GM23338 (cell line): Measurements from ENCODE around the gene COQ8B.

Source experiments
- CREB1 ChIP-seq: fragments of 250-450 bp; sonication (Bioruptor Pico); IDR thresholded peaks from 2 replicates; pipeline ENCODE4 v1.5.0; 2020; ENCODE audit warnings: low read depth, mild to moderate bottlenecking, moderate library complexity
- CTCF ChIP-seq, 2 experiments: fragments of 200-600 bp in 1 of 2; sonication (generic) in 1 of 2; conservative IDR thresholded peaks; 2 replicates each; pipeline versions ENCODE4 v1.5.1 to v1.6.1; 2016 to 2017; ENCODE audit warnings: antibody characterized with exemption in 2 of 2, low read depth in 2 of 2, mild to moderate bottlenecking in 2 of 2, moderate library complexity in 1 of 2
- ETS1 ChIP-seq: IDR thresholded peaks from 2 replicates; pipeline ENCODE4 v1.6.1; 2016; ENCODE audit warnings: antibody characterized with exemption
- EZH2 ChIP-seq: fragments of 200-600 bp; sonication (generic); IDR thresholded peaks from one replicate; pipeline ENCODE4 v1.8.0; 2017; ENCODE audit warnings: antibody characterized with exemption, mild to moderate bottlenecking, low read depth; ENCODE audit not compliant: unreplicated experiment
- EZH2phosphoT487 ChIP-seq: fragments of 200-600 bp; sonication (generic); IDR thresholded peaks from one replicate; pipeline ENCODE4 v1.8.1; 2018; ENCODE audit warnings: antibody characterized with exemption; ENCODE audit not compliant: unreplicated experiment
- JUNB ChIP-seq: IDR thresholded peaks from one replicate; pipeline ENCODE4 v1.6.1; 2016; ENCODE audit warnings: antibody characterized with exemption; ENCODE audit not compliant: unreplicated experiment
- NANOG ChIP-seq: IDR thresholded peaks from 2 replicates; pipeline ENCODE4 v1.6.1; 2016; ENCODE audit warnings: antibody characterized with exemption, borderline replicate concordance
- POLR2AphosphoS5 ChIP-seq: IDR thresholded peaks from 2 replicates; pipeline ENCODE4 v1.6.1; 2016; ENCODE audit warnings: antibody characterized with exemption, low read depth
- ZNF331 ChIP-seq: fragments of 250-450 bp; sonication (Bioruptor Pico); IDR thresholded peaks from 2 replicates; pipeline ENCODE4 v1.5.0; 2020; ENCODE audit warnings: low read depth, mild to moderate bottlenecking, moderate library complexity
- ZNF462 ChIP-seq: fragments of 250-450 bp; sonication (Bioruptor Pico); IDR thresholded peaks from 2 replicates; pipeline ENCODE4 v1.5.0; 2020; ENCODE audit warnings: mild to moderate bottlenecking, moderate library complexity
- TF ChIP-seq, protein P1 (sequence below): IDR thresholded peaks from one replicate; pipeline ENCODE4 v1.6.1; 2018; ENCODE audit warnings: antibody characterized with exemption; ENCODE audit not compliant: unreplicated experiment

DNA sequence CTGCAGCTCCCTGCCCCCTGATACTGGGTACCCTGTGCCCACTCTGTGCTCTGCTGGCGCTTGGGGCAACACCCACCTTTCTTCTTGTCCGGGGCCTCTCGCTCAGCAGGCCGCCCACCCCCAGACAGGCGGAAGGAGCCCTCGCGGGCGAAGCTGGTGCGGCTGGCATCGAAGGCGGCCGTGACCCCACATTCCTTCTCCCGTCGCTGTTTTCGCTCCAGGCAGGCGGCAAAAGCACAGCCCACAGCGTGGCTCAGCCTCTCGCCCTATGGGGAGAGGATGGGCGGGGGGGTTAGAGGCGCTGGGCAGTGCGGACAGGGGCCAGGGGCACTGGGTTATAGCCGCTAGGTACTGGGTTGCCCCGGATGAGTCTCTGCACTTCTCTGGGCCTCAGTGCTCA lies 39.5 kb downstream of the COQ8B start:
- TF ChIP-seq CTCF (conservative IDR thresholded peaks at IDR 0.05; ENCODE audit: low read depth in 2 of 2) = no peak
- no peak for TF ChIP-seq EZH2phosphoT487
- no peak for TF ChIP-seq POLR2AphosphoS5
- TF ChIP-seq EZH2 = no peak
- no peak for TF ChIP-seq NANOG
- TF ChIP-seq, protein P1, sequence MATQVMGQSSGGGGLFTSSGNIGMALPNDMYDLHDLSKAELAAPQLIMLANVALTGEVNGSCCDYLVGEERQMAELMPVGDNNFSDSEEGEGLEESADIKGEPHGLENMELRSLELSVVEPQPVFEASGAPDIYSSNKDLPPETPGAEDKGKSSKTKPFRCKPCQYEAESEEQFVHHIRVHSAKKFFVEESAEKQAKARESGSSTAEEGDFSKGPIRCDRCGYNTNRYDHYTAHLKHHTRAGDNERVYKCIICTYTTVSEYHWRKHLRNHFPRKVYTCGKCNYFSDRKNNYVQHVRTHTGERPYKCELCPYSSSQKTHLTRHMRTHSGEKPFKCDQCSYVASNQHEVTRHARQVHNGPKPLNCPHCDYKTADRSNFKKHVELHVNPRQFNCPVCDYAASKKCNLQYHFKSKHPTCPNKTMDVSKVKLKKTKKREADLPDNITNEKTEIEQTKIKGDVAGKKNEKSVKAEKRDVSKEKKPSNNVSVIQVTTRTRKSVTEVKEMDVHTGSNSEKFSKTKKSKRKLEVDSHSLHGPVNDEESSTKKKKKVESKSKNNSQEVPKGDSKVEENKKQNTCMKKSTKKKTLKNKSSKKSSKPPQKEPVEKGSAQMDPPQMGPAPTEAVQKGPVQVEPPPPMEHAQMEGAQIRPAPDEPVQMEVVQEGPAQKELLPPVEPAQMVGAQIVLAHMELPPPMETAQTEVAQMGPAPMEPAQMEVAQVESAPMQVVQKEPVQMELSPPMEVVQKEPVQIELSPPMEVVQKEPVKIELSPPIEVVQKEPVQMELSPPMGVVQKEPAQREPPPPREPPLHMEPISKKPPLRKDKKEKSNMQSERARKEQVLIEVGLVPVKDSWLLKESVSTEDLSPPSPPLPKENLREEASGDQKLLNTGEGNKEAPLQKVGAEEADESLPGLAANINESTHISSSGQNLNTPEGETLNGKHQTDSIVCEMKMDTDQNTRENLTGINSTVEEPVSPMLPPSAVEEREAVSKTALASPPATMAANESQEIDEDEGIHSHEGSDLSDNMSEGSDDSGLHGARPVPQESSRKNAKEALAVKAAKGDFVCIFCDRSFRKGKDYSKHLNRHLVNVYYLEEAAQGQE = no peak
- no peak for TF ChIP-seq ETS1
- no peak for TF ChIP-seq CREB1 (CRISPR knock-in tag)
- TF ChIP-seq JUNB = no peak
- TF ChIP-seq ZNF331 = no peak
- TF ChIP-seq ZNF462 (CRISPR knock-in tag) = no peak
